ENCODE measurements around the gene RPL15. TPM values are rescaled to one million over a fixed set of nuclear protein-coding genes. Genes with fewer than 3 reads are reported as not detected.

Gene RPL15
- total and polyA plus RNA-seq, 2 donors (not counting 1 experiment from before 2014, with no cell fraction given) = 1,860 to 3,720 TPM

DNA sequence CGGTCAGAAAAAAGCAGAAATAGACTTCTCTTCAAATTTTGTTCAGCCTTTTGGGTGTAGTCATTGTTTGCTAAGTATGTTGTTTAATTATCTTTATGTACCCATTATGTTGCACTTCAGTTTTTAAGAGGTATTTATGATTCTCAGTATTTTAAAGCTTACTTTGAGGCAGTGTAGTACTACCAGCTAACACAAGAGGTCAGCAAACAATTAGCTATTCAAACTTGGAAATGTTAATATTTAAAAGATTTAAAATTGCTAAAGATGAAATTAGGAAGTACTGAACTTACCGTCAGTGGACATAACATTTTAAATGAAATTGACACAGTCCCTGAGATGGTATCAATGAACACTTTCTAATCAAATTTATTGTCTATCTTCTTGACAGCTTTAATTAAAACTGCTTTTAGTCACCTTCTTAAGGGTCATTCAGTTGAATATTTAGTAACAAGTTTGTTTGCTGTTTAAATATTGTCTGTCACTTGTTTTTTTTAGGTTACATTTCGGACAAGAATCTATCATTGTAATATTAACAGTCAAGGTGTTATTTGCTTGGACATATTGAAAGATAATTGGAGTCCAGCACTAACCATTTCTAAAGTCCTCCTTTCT, 28.2 kb upstream of the RPL15 start:
- TF ChIP-seq, protein P1, sequence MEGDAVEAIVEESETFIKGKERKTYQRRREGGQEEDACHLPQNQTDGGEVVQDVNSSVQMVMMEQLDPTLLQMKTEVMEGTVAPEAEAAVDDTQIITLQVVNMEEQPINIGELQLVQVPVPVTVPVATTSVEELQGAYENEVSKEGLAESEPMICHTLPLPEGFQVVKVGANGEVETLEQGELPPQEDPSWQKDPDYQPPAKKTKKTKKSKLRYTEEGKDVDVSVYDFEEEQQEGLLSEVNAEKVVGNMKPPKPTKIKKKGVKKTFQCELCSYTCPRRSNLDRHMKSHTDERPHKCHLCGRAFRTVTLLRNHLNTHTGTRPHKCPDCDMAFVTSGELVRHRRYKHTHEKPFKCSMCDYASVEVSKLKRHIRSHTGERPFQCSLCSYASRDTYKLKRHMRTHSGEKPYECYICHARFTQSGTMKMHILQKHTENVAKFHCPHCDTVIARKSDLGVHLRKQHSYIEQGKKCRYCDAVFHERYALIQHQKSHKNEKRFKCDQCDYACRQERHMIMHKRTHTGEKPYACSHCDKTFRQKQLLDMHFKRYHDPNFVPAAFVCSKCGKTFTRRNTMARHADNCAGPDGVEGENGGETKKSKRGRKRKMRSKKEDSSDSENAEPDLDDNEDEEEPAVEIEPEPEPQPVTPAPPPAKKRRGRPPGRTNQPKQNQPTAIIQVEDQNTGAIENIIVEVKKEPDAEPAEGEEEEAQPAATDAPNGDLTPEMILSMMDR (conservative IDR thresholded peaks at IDR 0.05 in 1 of 2, IDR thresholded peaks at IDR 0.05 in 1 of 2; ENCODE audit: low read depth in 1 of 2, low read length in 2 of 2) = peak; percentile 43 to 77
- no peak for TF ChIP-seq EZH2 (IDR thresholded peaks at IDR 0.05; ENCODE audit: low read length, missing control alignments)
- H3K9ac ChIP-seq (ENCODE audit: insufficient read depth, low read length) = no peak overlapping the region
- no peak overlapping the region for H3K27ac ChIP-seq (ENCODE audit: insufficient read depth, low read length)
- H3K27me3 ChIP-seq (ENCODE audit: control insufficient read depth, insufficient read depth, low read length) = no peaks in the 10 kb centered on the region
- H3K4me3 ChIP-seq (replicated peaks in 1 of 4; ENCODE audit: control extremely low read depth in 1 of 4, insufficient read depth in 1 of 4, low read depth in 3 of 4, low read length in 4 of 4) = no peak overlapping the region
- no peak overlapping the region for H2AFZ ChIP-seq (ENCODE audit: low read length)
- no peaks in the 10 kb centered on the region for H3K79me2 ChIP-seq (ENCODE audit: control insufficient read depth, insufficient read depth, low read length)
- H3K36me3 ChIP-seq (ENCODE audit: control insufficient read depth, insufficient read depth, low read length) = peaks cover 3% of the 10 kb centered on the region
- H3K4me1 ChIP-seq (ENCODE audit: control insufficient read depth, extremely low read depth, insufficient read depth, low read length) = no peaks in the 10 kb centered on the region
- H3K9me3 ChIP-seq (ENCODE audit: control insufficient read depth, insufficient read depth, low read depth, low read length) = no peaks in the 10 kb centered on the region
- peaks cover 1% of the 10 kb centered on the region for H4K20me1 ChIP-seq (ENCODE audit: control insufficient read depth, extremely low read depth, insufficient read depth, low read length)
- no peak overlapping the region for H3K4me2 ChIP-seq (ENCODE audit: extremely low read depth, insufficient read depth, low read length)
- peak; percentile 34 to 74 for DNase-seq (ENCODE audit: low read depth in 2 of 2)

DNA sequence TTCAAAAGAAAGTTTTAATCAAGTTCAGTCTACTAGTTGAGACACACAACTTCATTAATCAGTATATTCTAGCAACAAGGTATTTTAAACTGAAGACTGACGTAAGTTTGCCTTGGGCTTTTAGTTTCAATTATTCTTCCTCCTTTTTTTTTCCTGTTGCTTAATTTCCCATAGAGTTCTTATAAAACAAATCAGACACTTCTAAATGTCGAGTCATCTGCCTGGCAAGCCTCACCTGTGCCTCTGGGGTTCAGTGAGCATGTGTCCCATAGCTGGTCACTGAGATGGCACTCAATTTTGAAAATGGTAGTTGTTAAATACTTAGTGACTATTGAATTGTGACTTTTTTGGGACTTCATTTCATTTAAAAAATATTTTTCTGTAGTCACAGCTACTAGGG, 27.5 kb upstream of the RPL15 start:
- no peak for DNase-seq (ENCODE audit: low read depth in 2 of 2)
- H3K4me1 ChIP-seq (ENCODE audit: control insufficient read depth, extremely low read depth, insufficient read depth, low read length) = no peaks in the 10 kb centered on the region
- H3K79me2 ChIP-seq (ENCODE audit: control insufficient read depth, insufficient read depth, low read length) = no peaks in the 10 kb centered on the region

DNA sequence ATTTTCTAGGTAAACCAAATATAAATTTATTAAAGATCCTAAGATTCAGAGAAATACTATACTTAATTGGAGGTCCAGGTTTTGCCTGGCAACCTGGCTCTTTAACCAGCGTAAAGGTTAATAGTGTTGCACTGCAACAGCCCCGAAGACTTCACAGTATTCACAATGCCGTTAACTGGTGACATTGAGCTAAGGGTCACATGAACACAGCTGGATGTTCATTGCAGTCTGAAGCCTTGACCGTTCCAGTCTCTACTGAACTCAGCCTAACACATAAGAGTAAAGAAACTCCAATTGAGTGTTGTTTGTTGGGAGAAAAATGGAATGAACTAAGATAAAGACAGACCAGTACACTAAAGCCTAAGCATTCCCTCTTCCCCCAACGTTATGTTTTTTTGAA, 27.0 kb upstream of the RPL15 start:
- H3K4me3 ChIP-seq (replicated peaks in 1 of 4; ENCODE audit: control extremely low read depth in 1 of 4, insufficient read depth in 1 of 4, low read depth in 3 of 4, low read length in 4 of 4) = no peak overlapping the region
- H4K20me1 ChIP-seq (ENCODE audit: control insufficient read depth, extremely low read depth, insufficient read depth, low read length) = no peaks in the 10 kb centered on the region
- H3K4me2 ChIP-seq (ENCODE audit: extremely low read depth, insufficient read depth, low read length) = no peak overlapping the region
- no peak overlapping the region for H2AFZ ChIP-seq (ENCODE audit: low read length)
- DNase-seq (ENCODE audit: low read depth in 2 of 2) = no peak
- H3K4me1 ChIP-seq (ENCODE audit: control insufficient read depth, extremely low read depth, insufficient read depth, low read length) = no peaks in the 10 kb centered on the region
- H3K9ac ChIP-seq (ENCODE audit: insufficient read depth, low read length) = no peak overlapping the region
- H3K9me3 ChIP-seq (ENCODE audit: control insufficient read depth, insufficient read depth, low read depth, low read length) = no peaks in the 10 kb centered on the region
- peaks cover 3% of the 10 kb centered on the region for H3K36me3 ChIP-seq (ENCODE audit: control insufficient read depth, insufficient read depth, low read length)
- no peaks in the 10 kb centered on the region for H3K27me3 ChIP-seq (ENCODE audit: control insufficient read depth, insufficient read depth, low read length)
- no peak overlapping the region for H3K27ac ChIP-seq (ENCODE audit: insufficient read depth, low read length)
- H3K79me2 ChIP-seq (ENCODE audit: control insufficient read depth, insufficient read depth, low read length) = no peaks in the 10 kb centered on the region
- TF ChIP-seq, protein P1 (conservative IDR thresholded peaks at IDR 0.05 in 1 of 2, IDR thresholded peaks at IDR 0.05 in 1 of 2; ENCODE audit: low read depth in 1 of 2, low read length in 2 of 2) = no peak
- TF ChIP-seq EZH2 (IDR thresholded peaks at IDR 0.05; ENCODE audit: low read length, missing control alignments) = no peak

More for the DNA sequence above, 27.5 kb upstream of the RPL15 start:
- Histone ChIP-seq H4K20me1 (ENCODE audit: control insufficient read depth, extremely low read depth, insufficient read depth, low read length) (peaks cover 1% of the 10 kb centered on the region), H3K4me2 (ENCODE audit: extremely low read depth, insufficient read depth, low read length) (no peak overlapping the region), H3K27me3 (ENCODE audit: control insufficient read depth, insufficient read depth, low read length) (no peaks in the 10 kb centered on the region), H3K36me3 (ENCODE audit: control insufficient read depth, insufficient read depth, low read length) (peaks cover 3% of the 10 kb centered on the region), H3K9ac (ENCODE audit: insufficient read depth, low read length) (no peak overlapping the region), H3K4me3 (replicated peaks in 1 of 4; ENCODE audit: control extremely low read depth in 1 of 4, insufficient read depth in 1 of 4, low read depth in 3 of 4, low read length in 4 of 4) (no peak overlapping the region), H3K9me3 (ENCODE audit: control insufficient read depth, insufficient read depth, low read depth, low read length) (no peaks in the 10 kb centered on the region), H2AFZ (ENCODE audit: low read length) (no peak overlapping the region), H3K27ac (ENCODE audit: insufficient read depth, low read length) (no peak overlapping the region)
- TF ChIP-seq, protein P1 (conservative IDR thresholded peaks at IDR 0.05 in 1 of 2, IDR thresholded peaks at IDR 0.05 in 1 of 2; ENCODE audit: low read depth in 1 of 2, low read length in 2 of 2) = no peak
- no peak for TF ChIP-seq EZH2 (IDR thresholded peaks at IDR 0.05; ENCODE audit: low read length, missing control alignments)
